RCC 7860 (cell line): ENCODE results near the gene ASCC1.

ENCODE experiments used
- DNase-seq: peaks from one replicate; pipeline ENCODE4 v3.0.0-alpha.2; 2015; ENCODE audit warnings: low spot score
- FAIRE-seq: peaks from 2 replicates; lab custom pipeline; 2012; peaks lifted over from hg19 to GRCh38; lab: Jason Lieb, UNC

Gene ASCC1

DNA sequence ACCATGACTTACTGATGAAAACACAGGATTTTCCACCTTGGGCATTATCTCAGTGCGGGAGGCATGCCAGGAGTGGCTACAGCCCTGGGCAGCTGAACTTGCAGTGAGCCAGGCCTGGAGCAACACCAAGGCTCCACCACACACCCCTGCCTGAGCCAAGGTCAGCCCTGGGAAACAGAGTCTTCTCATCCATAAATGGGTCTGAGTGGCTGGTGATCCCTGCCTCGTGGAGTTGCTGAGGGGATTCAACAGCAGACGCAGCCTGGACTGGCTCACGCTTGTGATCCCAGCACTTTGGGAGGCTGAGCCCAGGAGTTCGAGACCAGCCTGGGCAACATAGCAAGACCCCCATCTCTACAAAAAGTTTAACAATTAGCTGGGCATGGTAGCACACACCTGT lies 160.0 kb downstream of the ASCC1 start:
- DNase-seq: no peak
- FAIRE-seq: no peak

DNA sequence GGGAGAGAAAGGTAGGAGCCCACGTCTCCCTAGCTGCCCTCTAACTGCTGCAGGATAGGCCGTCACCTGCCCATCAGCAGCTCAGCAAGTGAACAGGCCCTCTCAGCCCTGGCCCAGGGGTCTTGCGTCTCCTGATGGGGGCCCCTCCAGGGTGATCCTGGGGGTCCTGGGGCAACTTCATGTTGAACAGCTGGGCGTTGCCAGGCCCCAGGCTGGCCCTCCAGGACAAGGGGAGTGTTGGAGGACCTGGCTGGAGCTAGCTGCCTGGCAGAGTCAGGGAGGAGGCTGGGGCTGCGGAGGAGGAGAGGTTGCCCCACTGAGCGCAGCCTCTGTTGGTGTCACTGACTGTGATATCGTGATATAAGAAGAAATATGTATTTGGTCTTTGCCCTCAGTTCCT lies 162.4 kb downstream of the ASCC1 start:
- FAIRE-seq: no peak
- no peak for DNase-seq

DNA sequence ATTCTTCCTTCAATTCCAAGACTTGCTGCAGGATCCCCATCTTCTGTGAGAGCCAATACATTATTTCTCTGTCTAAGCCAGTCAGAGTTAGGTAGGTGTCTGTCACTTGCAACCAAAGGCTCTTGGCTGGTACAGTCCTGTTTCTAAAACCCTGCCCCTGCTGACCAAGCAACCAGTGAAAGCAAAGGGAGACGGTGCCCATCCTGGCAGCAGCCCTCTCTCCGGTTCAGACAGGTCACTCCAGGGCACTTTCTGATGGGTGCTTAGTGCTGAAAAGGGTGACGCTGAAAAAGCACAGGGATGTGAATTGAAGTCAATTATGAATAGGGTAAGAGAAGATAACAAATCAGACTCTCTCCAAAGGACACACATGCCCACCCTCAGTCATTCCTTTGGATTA lies 165.2 kb downstream of the ASCC1 start:
- no peak for DNase-seq
- no peak for FAIRE-seq

DNA sequence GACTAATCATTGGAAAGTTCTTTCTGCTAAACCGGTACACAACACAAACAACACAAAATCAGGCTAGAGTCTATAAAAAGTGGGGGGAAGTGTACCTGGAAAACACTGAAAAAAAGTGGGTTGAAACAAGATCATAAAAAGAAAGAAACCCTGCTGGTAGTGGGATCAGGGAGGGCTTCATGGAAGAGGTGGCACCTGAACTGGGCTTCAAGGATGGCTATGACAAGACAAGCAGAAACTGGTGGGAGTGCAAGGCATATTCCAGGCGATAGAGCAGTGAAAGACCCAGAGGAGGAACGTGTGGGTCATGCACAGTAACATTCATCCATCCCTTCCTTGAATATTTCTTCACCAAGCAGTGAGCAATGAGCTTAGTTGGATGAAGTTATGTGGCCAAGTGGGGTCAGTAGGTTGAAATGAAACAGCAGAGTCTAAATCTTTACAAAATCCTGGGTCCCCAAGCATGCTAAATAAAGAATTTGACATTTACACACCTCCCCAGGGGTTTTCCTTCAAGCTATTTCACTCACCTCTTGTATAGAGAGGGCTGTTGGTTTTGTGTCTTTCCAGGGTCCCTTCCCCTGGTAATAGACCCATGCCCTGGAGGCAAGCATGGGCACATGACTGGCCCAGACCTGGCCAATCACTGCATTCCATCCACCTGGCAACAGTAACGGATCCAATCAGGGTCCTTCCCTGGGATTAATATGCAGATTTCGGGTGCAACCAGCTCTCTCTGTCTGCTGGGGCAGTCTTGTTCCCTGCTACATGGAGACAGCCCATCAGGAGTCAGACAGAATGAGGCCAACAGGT lies 165.9 kb downstream of the ASCC1 start:
- DNase-seq (no peak), FAIRE-seq (no peak)

DNA sequence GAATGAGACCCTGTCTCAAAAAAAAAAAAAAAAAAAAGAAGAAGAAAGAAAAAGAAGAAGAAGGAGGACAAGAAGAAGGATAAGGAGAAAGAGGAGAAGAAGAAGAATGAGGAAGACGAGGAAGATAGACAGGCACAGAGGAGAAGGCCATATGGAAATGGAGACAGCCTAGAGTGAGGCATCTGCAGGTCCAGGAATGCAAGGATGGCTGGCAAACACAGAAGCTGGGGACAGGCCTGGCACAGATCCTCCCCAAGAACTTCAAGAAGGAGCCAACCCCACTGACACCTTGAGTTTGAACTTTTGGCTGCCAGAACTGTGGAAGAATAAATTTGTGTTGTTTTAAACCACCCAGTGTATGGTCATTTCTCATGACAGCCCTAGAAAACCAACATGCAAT lies 166.6 kb downstream of the ASCC1 start:
- DNase-seq: no peak
- no peak for FAIRE-seq

- FAIRE-seq: peak; percentile 83
These were observed 167.5 kb downstream of the ASCC1 start for GRCh38 chr10:72048450-72049124.

More at GRCh38 chr10:72048450-72049124, 167.5 kb downstream of the ASCC1 start:
- DNase-seq: peak; percentile 83
